Right atrium auricular region (tissue), 2 donors: ENCODE data around the gene SLIT3. TPM values are rescaled to one million over a fixed set of nuclear protein-coding genes. Genes with fewer than 3 reads are reported as not detected.

ENCODE experiments used
- DNase-seq: peaks from one replicate; pipeline ENCODE4 v3.0.0-alpha.2; 2019; ENCODE audit warnings: low spot score
- H3K27ac ChIP-seq, 2 donors: fragments of 200-600 bp; sonication (generic); 1 replicate in 1 of 2; 2 replicates in 1 of 2; pipeline ENCODE4 v1.5.1; 2016 to 2019
- H3K27me3 ChIP-seq, 2 donors: fragments of 200-600 bp; sonication (generic); one replicate each; pipeline versions ENCODE4 v1.5.1 to v1.6.0; 2017 to 2019
- H3K36me3 ChIP-seq: fragments of 200-600 bp; sonication (generic); one replicate; pipeline ENCODE4 v1.5.1; 2016
- H3K4me1 ChIP-seq, 2 donors: fragments of 200-600 bp; sonication (generic); one replicate each; pipeline versions ENCODE4 v1.5.1 to v1.6.0; 2017 to 2019
- H3K4me3 ChIP-seq, 2 donors: fragments of 200-600 bp; sonication (generic); 1 replicate in 1 of 2; 2 replicates in 1 of 2; pipeline ENCODE4 v1.5.1; 2017 to 2019; ENCODE audit warnings: mild to moderate bottlenecking in 1 of 2, moderate library complexity in 1 of 2
- H3K9me3 ChIP-seq, 2 donors: fragments of 200-600 bp; sonication (generic); one replicate each; pipeline ENCODE4 v1.5.1; 2019
- total RNA-seq, 2 donors: library from RNA; depleted of rRNA; stranded (reverse); fragments of >200 nt; gene quantifications; one replicate each; pipeline ENCODE4 v1.1.0, GENCODE V29; 2016
- TF ChIP-seq, protein P1 (sequence below), 2 donors: fragments of 200-600 bp; sonication (generic); IDR thresholded peaks; one replicate each; pipeline ENCODE4 v1.5.1; 2019; ENCODE audit warnings: antibody characterized with exemption in 2 of 2

Gene SLIT3
- total RNA-seq, 2 donors from 2014 or later = 66.1 to 85.8 TPM

DNA sequence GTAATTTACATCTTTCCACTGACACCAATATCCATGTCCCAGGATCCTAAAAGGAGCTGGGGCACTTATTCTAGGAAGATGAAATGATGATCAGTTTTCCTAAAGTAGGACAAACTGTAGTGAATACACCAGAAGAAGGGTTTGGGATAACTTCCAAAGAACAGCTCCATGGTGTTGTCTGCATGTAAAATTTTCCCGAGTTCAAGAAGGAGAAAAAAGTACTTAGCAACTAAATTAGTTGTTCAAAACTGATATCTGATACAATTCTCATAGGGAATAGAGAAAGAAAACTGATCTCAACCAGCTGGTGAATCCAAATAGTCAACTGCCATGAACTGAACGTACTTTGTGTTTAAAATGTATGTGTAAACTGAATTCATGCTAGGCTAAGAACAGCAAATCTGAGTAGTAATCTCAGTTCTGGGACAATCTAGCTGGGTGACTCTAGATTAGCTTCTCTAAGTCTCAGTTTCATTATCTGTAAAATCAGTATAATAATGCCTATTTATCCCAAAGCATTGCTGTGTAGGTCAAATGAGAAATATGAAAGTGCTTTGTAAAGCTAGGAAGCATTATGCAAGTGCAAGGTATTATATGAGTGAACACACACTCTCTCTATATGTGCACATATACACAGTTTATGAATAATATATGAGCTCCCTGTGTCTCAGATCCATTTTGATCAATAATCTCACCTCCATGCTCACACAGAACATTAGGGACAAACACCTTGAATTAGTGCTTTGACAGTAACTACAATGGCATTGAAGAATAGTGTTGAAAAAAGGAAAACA lies 357.7 kb downstream of the SLIT3 start:
- H3K27ac ChIP-seq = no peak overlapping the region
- no peaks in the 10 kb centered on the region for H3K27me3 ChIP-seq
- H3K4me3 ChIP-seq = no peak overlapping the region
- H3K36me3 ChIP-seq = no peaks in the 10 kb centered on the region
- TF ChIP-seq, protein P1, sequence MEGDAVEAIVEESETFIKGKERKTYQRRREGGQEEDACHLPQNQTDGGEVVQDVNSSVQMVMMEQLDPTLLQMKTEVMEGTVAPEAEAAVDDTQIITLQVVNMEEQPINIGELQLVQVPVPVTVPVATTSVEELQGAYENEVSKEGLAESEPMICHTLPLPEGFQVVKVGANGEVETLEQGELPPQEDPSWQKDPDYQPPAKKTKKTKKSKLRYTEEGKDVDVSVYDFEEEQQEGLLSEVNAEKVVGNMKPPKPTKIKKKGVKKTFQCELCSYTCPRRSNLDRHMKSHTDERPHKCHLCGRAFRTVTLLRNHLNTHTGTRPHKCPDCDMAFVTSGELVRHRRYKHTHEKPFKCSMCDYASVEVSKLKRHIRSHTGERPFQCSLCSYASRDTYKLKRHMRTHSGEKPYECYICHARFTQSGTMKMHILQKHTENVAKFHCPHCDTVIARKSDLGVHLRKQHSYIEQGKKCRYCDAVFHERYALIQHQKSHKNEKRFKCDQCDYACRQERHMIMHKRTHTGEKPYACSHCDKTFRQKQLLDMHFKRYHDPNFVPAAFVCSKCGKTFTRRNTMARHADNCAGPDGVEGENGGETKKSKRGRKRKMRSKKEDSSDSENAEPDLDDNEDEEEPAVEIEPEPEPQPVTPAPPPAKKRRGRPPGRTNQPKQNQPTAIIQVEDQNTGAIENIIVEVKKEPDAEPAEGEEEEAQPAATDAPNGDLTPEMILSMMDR (IDR thresholded peaks at IDR 0.05) = no peak
- peaks cover 0 to 27% of the 10 kb centered on the region in 2 donors for H3K4me1 ChIP-seq
- DNase-seq = no peak
- no peaks in the 10 kb centered on the region for H3K9me3 ChIP-seq

DNA sequence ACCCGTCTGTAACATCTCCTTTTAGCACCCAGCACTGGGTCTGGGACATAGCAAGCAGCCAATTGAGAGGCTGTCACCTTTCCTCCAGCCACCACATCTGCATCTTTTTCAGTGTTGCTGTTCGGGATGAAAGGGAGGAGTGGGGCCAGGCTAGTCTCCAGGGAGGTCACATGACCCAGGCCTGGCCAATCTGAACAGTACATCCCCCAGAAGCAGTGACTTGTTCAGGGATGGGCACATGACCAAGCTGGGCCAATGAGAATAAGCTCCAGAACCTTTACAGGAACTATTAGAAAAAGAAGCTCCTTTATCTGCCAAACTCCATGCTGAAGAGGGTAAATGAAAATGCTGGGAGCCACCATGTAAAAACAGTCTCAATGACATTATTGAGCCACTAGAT lies 359.0 kb downstream of the SLIT3 start:
- Histone ChIP-seq H3K27me3 (no peaks in the 10 kb centered on the region), H3K36me3 (no peaks in the 10 kb centered on the region), H3K27ac (no peak overlapping the region), H3K9me3 (no peaks in the 10 kb centered on the region), H3K4me1 (peaks cover 0 to 17% of the 10 kb centered on the region in 2 donors), H3K4me3 (no peak overlapping the region)
- no peak for DNase-seq
- TF ChIP-seq, protein P1 (IDR thresholded peaks at IDR 0.05) = no peak

DNA sequence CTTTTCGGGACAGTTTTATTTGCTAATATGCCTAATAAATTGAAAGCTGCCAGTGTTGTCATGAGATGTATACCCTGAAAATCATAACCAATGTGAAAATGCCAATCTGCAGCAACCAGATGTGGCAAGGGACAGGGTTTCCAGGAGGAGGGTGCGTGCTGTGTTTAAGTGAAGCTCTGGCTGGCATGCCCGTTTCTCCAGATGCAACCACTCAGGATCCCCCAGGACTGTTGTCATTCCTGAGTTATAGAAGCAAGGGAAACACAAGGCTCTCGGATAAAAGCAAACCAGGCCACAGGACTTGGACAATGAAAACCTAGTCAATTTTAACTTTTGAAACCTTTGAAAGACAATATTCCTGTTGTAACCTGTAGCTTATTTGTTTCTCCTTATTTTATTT lies 360.2 kb downstream of the SLIT3 start:
- Histone ChIP-seq H3K27ac (no peak overlapping the region), H3K27me3 (no peaks in the 10 kb centered on the region), H3K4me3 (no peak overlapping the region), H3K36me3 (no peaks in the 10 kb centered on the region), H3K4me1 (peaks cover 0 to 17% of the 10 kb centered on the region in 2 donors), H3K9me3 (no peaks in the 10 kb centered on the region)
- DNase-seq = no peak
- TF ChIP-seq, protein P1 (IDR thresholded peaks at IDR 0.05) = no peak

DNA sequence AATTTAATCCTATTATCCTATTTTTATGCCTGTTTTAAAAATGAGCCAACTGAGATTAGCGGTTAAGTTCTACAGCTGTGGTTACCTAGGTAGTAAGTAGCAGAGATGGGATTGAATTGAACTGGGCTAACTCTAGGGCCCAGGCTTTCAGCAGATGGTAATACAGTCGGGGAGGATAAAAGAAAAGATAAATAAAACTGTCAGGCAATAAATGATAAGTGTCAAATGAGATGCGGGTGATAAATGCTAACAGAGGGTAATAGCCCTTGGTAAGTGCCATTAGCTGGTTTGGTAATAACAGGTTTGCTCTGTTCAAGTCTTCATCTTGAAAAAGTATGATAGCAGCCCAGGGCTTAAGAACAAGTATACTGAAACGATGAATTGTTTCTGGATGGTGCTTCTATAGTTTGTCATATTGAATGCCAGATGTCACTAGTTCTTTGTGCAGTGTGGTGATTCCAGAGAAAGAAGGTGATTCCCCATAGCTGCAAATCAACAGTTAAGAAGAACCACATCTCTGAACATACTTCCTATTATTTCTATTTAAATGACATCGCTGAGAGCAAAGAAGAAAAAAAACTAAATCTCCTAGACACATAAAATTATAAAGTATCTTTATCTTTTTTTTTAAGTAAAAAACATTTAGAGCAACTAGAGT lies 360.9 kb downstream of the SLIT3 start:
- TF ChIP-seq, protein P1 (IDR thresholded peaks at IDR 0.05) = no peak
- Histone ChIP-seq H3K4me1 (peaks cover 0 to 13% of the 10 kb centered on the region in 2 donors), H3K27ac (no peak overlapping the region), H3K27me3 (no peaks in the 10 kb centered on the region), H3K9me3 (no peaks in the 10 kb centered on the region), H3K4me3 (no peak overlapping the region), H3K36me3 (no peaks in the 10 kb centered on the region)
- no peak for DNase-seq

DNA sequence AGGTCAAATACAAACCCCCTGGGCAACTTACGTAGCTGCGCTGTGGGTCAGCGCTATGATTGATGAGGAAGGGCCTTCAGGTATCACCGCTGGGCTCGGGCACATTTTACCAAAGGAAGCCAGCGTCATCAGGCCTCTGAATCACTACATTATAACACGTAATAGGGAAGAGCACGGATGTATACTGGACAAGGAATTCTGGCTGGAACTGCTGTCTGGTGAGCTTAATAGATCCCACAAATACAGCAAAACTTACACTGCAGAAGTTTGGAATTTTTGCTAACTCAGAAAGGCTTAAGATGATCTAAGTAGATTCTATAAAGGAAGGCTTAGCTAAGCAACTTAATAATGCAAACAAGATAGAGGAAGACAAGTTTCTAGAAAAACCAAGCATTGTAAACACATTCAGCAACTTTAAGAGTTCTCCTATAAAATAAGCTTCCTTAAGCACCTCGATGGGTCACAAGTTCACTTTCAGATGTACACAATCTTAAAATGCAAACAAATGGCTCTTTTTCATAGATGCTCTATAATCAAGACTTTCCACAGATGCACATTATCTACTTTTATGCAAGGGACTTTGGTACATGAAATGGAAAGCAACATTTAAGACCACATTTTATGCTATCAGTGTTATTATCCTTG lies 361.7 kb downstream of the SLIT3 start:
- no peaks in the 10 kb centered on the region for H3K36me3 ChIP-seq
- H3K4me1 ChIP-seq = peaks cover 0 to 8% of the 10 kb centered on the region in 2 donors
- H3K9me3 ChIP-seq = no peaks in the 10 kb centered on the region
- H3K4me3 ChIP-seq = no peak overlapping the region
- H3K27ac ChIP-seq = no peak overlapping the region
- DNase-seq = no peak
- no peaks in the 10 kb centered on the region for H3K27me3 ChIP-seq
- TF ChIP-seq, protein P1 (IDR thresholded peaks at IDR 0.05) = no peak
